CD14-positive monocyte (primary cell): ENCODE results near the gene RCN1. TPM values are rescaled to one million over a fixed set of nuclear protein-coding genes. Genes with fewer than 3 reads are reported as not detected.

Source experiments
- DNase-seq, 3 donors: peaks; one replicate each; pipeline ENCODE4 v3.0.0-alpha.2; 2011 to 2022
- H2AFZ ChIP-seq: 2 replicates; pipeline ENCODE4 v1.6.0; 2012; ENCODE audit warnings: mild to moderate bottlenecking, low read depth, low read length, inconsistent platforms; ENCODE audit not compliant: insufficient read depth, poor library complexity, severe bottlenecking
- H3K27ac ChIP-seq, 2 donors: 1 replicate in 1 of 2; 2 replicates in 1 of 2; pipeline ENCODE4 v1.5.1; 2012 to 2013; ENCODE audit warnings: low read length in 2 of 2, control low read depth in 1 of 2, inconsistent platforms in 1 of 2, low read depth in 1 of 2, mild to moderate bottlenecking in 1 of 2
- H3K27me3 ChIP-seq, 2 donors: one replicate each; pipeline versions ENCODE4 v1.6.0 to v1.6.1; 2011 to 2013; ENCODE audit warnings: low read length in 2 of 2; ENCODE audit not compliant: control insufficient read depth in 2 of 2, insufficient read depth in 2 of 2
- H3K36me3 ChIP-seq, 2 donors: replicated peaks in 1 of 2; 1 replicate in 1 of 2; 2 replicates in 1 of 2; pipeline versions ENCODE4 v1.5.1 to v1.6.1; 2012 to 2013; ENCODE audit warnings: low read length in 2 of 2, control low read depth in 1 of 2, inconsistent platforms in 1 of 2, mild to moderate bottlenecking in 1 of 2; ENCODE audit not compliant: insufficient read depth in 2 of 2, control insufficient read depth in 1 of 2
- H3K4me1 ChIP-seq, 2 donors: 1 replicate in 1 of 2; 2 replicates in 1 of 2; pipeline versions ENCODE4 v1.5.1 to v1.6.1; 2012 to 2013; ENCODE audit warnings: low read length in 2 of 2, control low read depth in 1 of 2, inconsistent platforms in 1 of 2, mild to moderate bottlenecking in 1 of 2, moderate library complexity in 1 of 2; ENCODE audit not compliant: insufficient read depth in 2 of 2, control insufficient read depth in 1 of 2
- H3K4me2 ChIP-seq: replicated peaks from 2 replicates; pipeline ENCODE3; 2012; ENCODE audit warnings: low read length, moderate library complexity, mild to moderate bottlenecking; ENCODE audit not compliant: poor library complexity, severe bottlenecking; ENCODE audit errors: extremely low read depth
- H3K4me3 ChIP-seq, 3 experiments: fragments of 200-600 bp in 1 of 3; sonication (generic) in 1 of 3; replicated peaks in 1 of 3; 1 replicate in 2 of 3; 2 replicates in 1 of 3; pipeline ENCODE4 v1.5.1; 2011 to 2013; ENCODE audit warnings: low read length in 3 of 3, mild to moderate bottlenecking in 3 of 3, control low read depth in 2 of 3, low read depth in 2 of 3, inconsistent platforms in 1 of 3, moderate library complexity in 1 of 3
- H3K79me2 ChIP-seq: 2 replicates; pipeline ENCODE4 v1.6.0; 2012; ENCODE audit warnings: mild to moderate bottlenecking, control low read depth, inconsistent platforms, low read length, moderate library complexity; ENCODE audit not compliant: insufficient read depth
- H3K9ac ChIP-seq: 2 replicates; pipeline ENCODE4 v1.6.0; 2017; ENCODE audit warnings: low read length, mild to moderate bottlenecking; ENCODE audit not compliant: insufficient read depth, poor library complexity, severe bottlenecking
- H3K9me3 ChIP-seq, 2 donors: replicated peaks in 1 of 2; 1 replicate in 1 of 2; 2 replicates in 1 of 2; pipeline versions ENCODE4 v1.5.1 to v1.6.1; 2012 to 2013; ENCODE audit warnings: low read length in 2 of 2, control low read depth in 1 of 2; ENCODE audit not compliant: control insufficient read depth in 1 of 2, insufficient read depth in 1 of 2
- H4K20me1 ChIP-seq: 2 replicates; pipeline ENCODE4 v1.6.0; 2012; ENCODE audit warnings: mild to moderate bottlenecking, low read length, control low read depth, moderate library complexity; ENCODE audit not compliant: insufficient read depth
- H3K27ac Mint-ChIP-seq, 7 donors: one replicate each; pipeline ENCODE4 v1.8.0; 2020; ENCODE audit warnings: mild to moderate bottlenecking in 7 of 7, mixed read lengths in 7 of 7, moderate library complexity in 6 of 7, inconsistent platforms in 2 of 7
- H3K27me3 Mint-ChIP-seq, 3 donors: one replicate each; pipeline ENCODE4 v1.8.0; 2021 to 2022; ENCODE audit warnings: low read depth in 3 of 3, mild to moderate bottlenecking in 3 of 3, mixed read lengths in 3 of 3, moderate library complexity in 3 of 3, inconsistent platforms in 1 of 3
- H3K36me3 Mint-ChIP-seq, 2 donors: one replicate each; pipeline ENCODE4 v1.8.0; 2020; ENCODE audit warnings: mixed read lengths in 2 of 2, inconsistent platforms in 1 of 2, mild to moderate bottlenecking in 1 of 2
- H3K4me1 Mint-ChIP-seq: one replicate; pipeline ENCODE4 v1.8.0; 2020; ENCODE audit warnings: mild to moderate bottlenecking, mixed read lengths
- H3K4me3 Mint-ChIP-seq, 2 donors: one replicate each; pipeline ENCODE4 v1.8.0; 2020; ENCODE audit warnings: mild to moderate bottlenecking in 2 of 2, mixed read lengths in 2 of 2, moderate library complexity in 1 of 2
- H3K9me3 Mint-ChIP-seq, 7 donors: one replicate each; pipeline ENCODE4 v1.8.0; 2020 to 2022; ENCODE audit warnings: mixed read lengths in 7 of 7, mild to moderate bottlenecking in 6 of 7, moderate library complexity in 6 of 7, inconsistent platforms in 2 of 7
- WGBS: methylation state at CpG from one replicate; pipeline ENCODE4 v1.1.5; 2013; ENCODE audit warnings: missing lambda C conversion rate; ENCODE audit not compliant: insufficient coverage; 5-methylcytosine and 5-hydroxymethylcytosine counted together
- intact Hi-C, 2 donors: fragments of 100-400 bp; cut with micrococcal nuclease; formaldehyde crosslinking; loops; one replicate each; pipeline versions ENCODE4 v1.15.0 to v1.15.1; 2023
- polyA plus RNA-seq, 3 donors: library from polyadenylated mRNA; depleted of rRNA in 1 of 3; unstranded in 2 of 3; stranded (reverse) in 1 of 3; fragments of 300-500 nt in 2 of 3; fragments of >200 nt in 1 of 3; fragmentation: Illumina TruSeq in 2 of 3; gene quantifications; 1 replicate in 2 of 3; 2 replicates in 1 of 3; pipeline ENCODE4 v1.2.3, GENCODE V29; 2012 to 2021
- TF ChIP-seq, protein P1 (sequence below): fragments of 200-600 bp; IDR thresholded peaks from one replicate; pipeline ENCODE4 v1.8.0; 2022; ENCODE audit warnings: antibody characterized with exemption, mild to moderate bottlenecking

Gene RCN1
- polyA plus RNA-seq, 3 donors = 7.3 to 22.0 (median 20.5) TPM

DNA sequence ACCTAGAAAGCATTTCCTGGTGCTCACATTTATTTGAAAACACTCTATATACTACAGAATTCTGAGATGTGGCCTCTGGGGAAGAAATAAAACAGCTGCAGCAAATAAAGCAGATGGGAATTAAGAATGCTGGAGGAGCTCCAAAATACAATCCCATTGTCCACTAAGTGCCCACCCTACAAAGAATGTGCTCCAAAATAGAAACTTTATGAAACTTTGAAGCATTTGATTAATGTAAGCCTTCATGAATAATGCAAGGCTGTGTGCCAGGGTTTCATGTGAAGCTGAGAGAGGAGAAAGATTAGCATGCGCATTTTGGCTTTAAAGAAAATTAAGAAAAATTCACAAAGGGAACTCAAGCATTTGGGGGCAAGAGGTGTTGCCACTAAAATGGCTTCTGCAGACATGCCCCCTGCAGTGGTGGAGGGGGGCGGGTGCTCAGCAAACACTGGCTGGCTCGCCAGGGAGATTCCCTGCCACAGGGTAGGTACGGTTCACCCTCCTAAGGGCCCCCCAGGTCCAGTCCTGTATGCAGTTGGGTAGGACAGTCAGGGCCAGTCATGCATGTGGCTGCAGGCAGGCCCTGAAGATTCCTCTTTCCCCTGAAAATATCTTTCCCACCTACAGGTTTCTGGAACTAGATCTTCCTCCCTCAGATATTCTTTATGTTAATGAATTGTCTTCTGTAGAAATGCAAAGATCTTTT lies 46.6 kb upstream of the RCN1 start:
- intact Hi-C loops = no loop called here
- H3K79me2 ChIP-seq = no peaks in the 10 kb centered on the region
- Mint-ChIP-seq H3K36me3 (no peaks in the 10 kb centered on the region), H3K9me3 (peaks cover 0 to 1% (median 0%) of the 10 kb centered on the region in 7 donors), H3K27me3 (peaks cover 1 to 4% (median 2%) of the 10 kb centered on the region in 3 donors), H3K27ac (no peak overlapping the region), H3K4me3 (no peak overlapping the region), H3K4me1 (no peaks in the 10 kb centered on the region)
- H3K9me3 ChIP-seq = no peaks in the 10 kb centered on the region
- no peaks in the 10 kb centered on the region for H3K4me1 ChIP-seq
- WGBS = 100% methylated on average over 3 of the region's 4 CpGs
- no peak overlapping the region for H3K4me2 ChIP-seq
- H3K27ac ChIP-seq = no peak overlapping the region
- TF ChIP-seq, protein P1, sequence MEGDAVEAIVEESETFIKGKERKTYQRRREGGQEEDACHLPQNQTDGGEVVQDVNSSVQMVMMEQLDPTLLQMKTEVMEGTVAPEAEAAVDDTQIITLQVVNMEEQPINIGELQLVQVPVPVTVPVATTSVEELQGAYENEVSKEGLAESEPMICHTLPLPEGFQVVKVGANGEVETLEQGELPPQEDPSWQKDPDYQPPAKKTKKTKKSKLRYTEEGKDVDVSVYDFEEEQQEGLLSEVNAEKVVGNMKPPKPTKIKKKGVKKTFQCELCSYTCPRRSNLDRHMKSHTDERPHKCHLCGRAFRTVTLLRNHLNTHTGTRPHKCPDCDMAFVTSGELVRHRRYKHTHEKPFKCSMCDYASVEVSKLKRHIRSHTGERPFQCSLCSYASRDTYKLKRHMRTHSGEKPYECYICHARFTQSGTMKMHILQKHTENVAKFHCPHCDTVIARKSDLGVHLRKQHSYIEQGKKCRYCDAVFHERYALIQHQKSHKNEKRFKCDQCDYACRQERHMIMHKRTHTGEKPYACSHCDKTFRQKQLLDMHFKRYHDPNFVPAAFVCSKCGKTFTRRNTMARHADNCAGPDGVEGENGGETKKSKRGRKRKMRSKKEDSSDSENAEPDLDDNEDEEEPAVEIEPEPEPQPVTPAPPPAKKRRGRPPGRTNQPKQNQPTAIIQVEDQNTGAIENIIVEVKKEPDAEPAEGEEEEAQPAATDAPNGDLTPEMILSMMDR = no peak
- H3K9ac ChIP-seq = no peak overlapping the region
- no peak for DNase-seq
- no peaks in the 10 kb centered on the region for H4K20me1 ChIP-seq
- no peaks in the 10 kb centered on the region for H3K36me3 ChIP-seq
- no peak overlapping the region for H3K4me3 ChIP-seq
- H3K27me3 ChIP-seq = no peaks in the 10 kb centered on the region
- H2AFZ ChIP-seq = no peak overlapping the region

DNA sequence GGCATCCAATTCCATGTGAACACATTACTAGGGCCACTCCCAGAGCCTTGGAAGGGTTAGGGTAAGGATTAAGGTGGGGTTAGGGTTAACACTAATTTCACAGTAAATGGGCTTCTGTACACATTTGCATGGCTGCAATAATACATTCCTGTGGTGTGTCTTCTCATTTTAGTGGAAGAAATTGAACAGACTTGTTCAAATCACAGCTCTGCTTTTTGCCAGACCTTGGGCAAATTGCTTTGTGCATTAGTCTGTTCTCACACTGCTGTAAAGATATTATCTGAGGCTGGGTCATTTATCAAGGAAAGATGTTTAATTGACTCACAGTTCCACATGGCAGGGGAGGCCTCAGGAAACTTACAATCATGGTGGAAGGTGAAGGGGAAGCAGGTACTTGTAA lies 45.4 kb upstream of the RCN1 start:
- Mint-ChIP-seq H3K9me3 (peaks cover 0 to 1% (median 0%) of the 10 kb centered on the region in 7 donors), H3K27ac (no peak overlapping the region), H3K36me3 (no peaks in the 10 kb centered on the region), H3K27me3 (peaks cover 1 to 2% (median 2%) of the 10 kb centered on the region in 3 donors), H3K4me3 (no peak overlapping the region), H3K4me1 (no peaks in the 10 kb centered on the region)
- Histone ChIP-seq H3K9ac (no peak overlapping the region), H3K9me3 (no peaks in the 10 kb centered on the region), H3K36me3 (no peaks in the 10 kb centered on the region), H3K27ac (no peak overlapping the region), H3K4me2 (no peak overlapping the region), H3K4me1 (no peaks in the 10 kb centered on the region), H3K27me3 (no peaks in the 10 kb centered on the region), H3K79me2 (no peaks in the 10 kb centered on the region), H2AFZ (no peak overlapping the region), H4K20me1 (no peaks in the 10 kb centered on the region), H3K4me3 (no peak overlapping the region)
- DNase-seq = no peak
- intact Hi-C loops = no loop called here
- TF ChIP-seq, protein P1 = no peak
